Measurements from ENCODE around the gene KRTAP6-3.

KRTAP6-3 gene

GRCh38 chr21:30625449-30626165 is 33.4 kb downstream of the KRTAP6-3 start:
- DNase-seq (ENCODE audit: low read depth): no peak

GRCh38 chr21:30628109-30628508 is 35.9 kb downstream of the KRTAP6-3 start:
- no peak for DNase-seq (ENCODE audit: low read depth)

GRCh38 chr21:30629200-30629599 is 37.0 kb downstream of the KRTAP6-3 start:
- DNase-seq (ENCODE audit: low read depth): no peak

- DNase-seq (ENCODE audit: low read depth): no peak
These were observed 42.7 kb downstream of the KRTAP6-3 start, which contains the start of gene KRTAP20-2 for GRCh38 chr21:30634906-30635305. KRTAP20-2 (plus strand) TSS chr21:30635206; CDS start chr21:30635264, 58 bp downstream.

GRCh38 chr21:30638686-30639085 is 46.4 kb downstream of the KRTAP6-3 start:
- DNase-seq (ENCODE audit: low read depth): no peak

- DNase-seq (ENCODE audit: low read depth): no peak
These were observed 50.3 kb downstream of the KRTAP6-3 start, which contains the start of gene KRTAP20-3 for GRCh38 chr21:30642564-30642963. KRTAP20-3 (plus strand) TSS chr21:30642864.

Measured in stimulated activated CD8-positive, alpha-beta memory T cell treated with anti-CD3 and anti-CD28 coated beads, Interleukin-7, amount 100 ng/mL, for 24 hours (primary cell).